Islet precursor cell (in vitro differentiated cells): Measurements from ENCODE around the gene SLC12A6.

ENCODE experiments used
- DNase-seq: peaks from one replicate; pipeline ENCODE4 v3.0.0-alpha.2; 2018

SLC12A6 gene

GRCh38 chr15:34327906-34328305 lies 9.7 kb downstream of the SLC12A6 start:
- DNase-seq, result no peak

GRCh38 chr15:34325368-34325767 lies 12.2 kb downstream of the SLC12A6 start:
- no peak for DNase-seq

GRCh38 chr15:34324933-34325332 lies 12.6 kb downstream of the SLC12A6 start:
- DNase-seq, result no peak

GRCh38 chr15:34323217-34323616 lies 14.4 kb downstream of the SLC12A6 start:
- no peak for DNase-seq

GRCh38 chr15:34318277-34319079 lies 19.1 kb downstream of the SLC12A6 start:
- DNase-seq, result peak; percentile 83

- no peak for DNase-seq
Measured at GRCh38 chr15:34314491-34315490, 22.8 kb downstream of the SLC12A6 start.

- no peak for DNase-seq
Measured at GRCh38 chr15:34311563-34311962, 26.0 kb downstream of the SLC12A6 start.

GRCh38 chr15:34304613-34305012 lies 33.0 kb downstream of the SLC12A6 start:
- DNase-seq, result no peak

- DNase-seq, result no peak
Measured at GRCh38 chr15:34301058-34301457, 36.5 kb downstream of the SLC12A6 start.

- DNase-seq, result no peak
Measured at GRCh38 chr15:34297059-34297458, 40.5 kb downstream of the SLC12A6 start.

GRCh38 chr15:34292621-34293020 lies 45.0 kb downstream of the SLC12A6 start:
- DNase-seq, result no peak

GRCh38 chr15:34284937-34285336 lies 52.6 kb downstream of the SLC12A6 start:
- DNase-seq, result no peak

- DNase-seq, result no peak
Measured at GRCh38 chr15:34282384-34282783, 55.2 kb downstream of the SLC12A6 start.

GRCh38 chr15:34280193-34280592 lies 57.4 kb downstream of the SLC12A6 start:
- DNase-seq, result no peak

- no peak for DNase-seq
Measured at GRCh38 chr15:34279368-34279767, 58.2 kb downstream of the SLC12A6 start.

- DNase-seq, result no peak
Measured at GRCh38 chr15:34275721-34276120, 61.9 kb downstream of the SLC12A6 start.

- DNase-seq, result no peak
Measured at GRCh38 chr15:34275154-34275553, 62.4 kb downstream of the SLC12A6 start.

- no peak for DNase-seq
Measured at GRCh38 chr15:34271493-34271892, 66.1 kb downstream of the SLC12A6 start.

- DNase-seq, result no peak
Measured at GRCh38 chr15:34266751-34267150, 70.8 kb downstream of the SLC12A6 start.

- DNase-seq, result no peak
Measured at GRCh38 chr15:34264076-34264475, 73.5 kb downstream of the SLC12A6 start.

GRCh38 chr15:34262362-34262761 lies 75.2 kb downstream of the SLC12A6 start:
- no peak for DNase-seq

GRCh38 chr15:34259566-34259965 lies 78.0 kb downstream of the SLC12A6 start:
- DNase-seq, result no peak

- no peak for DNase-seq
Measured at GRCh38 chr15:34258151-34258550, 79.4 kb downstream of the SLC12A6 start.

- no peak for DNase-seq
Measured at GRCh38 chr15:34252545-34252944, 85.0 kb downstream of the SLC12A6 start.
